ENCODE data around the gene PAX4. TPM values are rescaled to one million over a fixed set of nuclear protein-coding genes. Genes with fewer than 3 reads are reported as not detected.

Gene PAX4
- total and polyA plus RNA-seq, 9 of the 15 experiments (the other 6 are each of a cell fraction or from before 2014, with no cell fraction given): not detected

GRCh38 chr7:127650847-127651555 lies 33.1 kb upstream of the PAX4 start (continued):
- TF ChIP-seq MGA (IDR thresholded peaks at IDR 0.05) (no peak), ZNF232 (CRISPR knock-in tag; IDR thresholded peaks at IDR 0.05) (peak; percentile 66; the same call in 1 of the 2 replicates), PHB2 (IDR thresholded peaks at IDR 0.05; ENCODE audit: low read depth) (no peak), RREB1 (CRISPR knock-in tag; IDR thresholded peaks at IDR 0.05) (0 out of 2 replicates have a peak, but pooled peaks have one; percentile 11), UBTF (IDR thresholded peaks at IDR 0.05; ENCODE audit: borderline replicate concordance in 1 of 2, low read depth in 2 of 2, low read length in 2 of 2) (0 out of 4 replicates have a peak, but pooled peaks of 1 of the 2 experiments have one; percentile 41), ELF4 (CRISPR knock-in tag; IDR thresholded peaks at IDR 0.05) (0 out of 2 replicates have a peak, but pooled peaks have one; percentile 23), LEF1 (IDR thresholded peaks at IDR 0.05) (no peak)

All from K562 (cell line).